Measurements from ENCODE around the gene RGS4.

RGS4 gene

DNA sequence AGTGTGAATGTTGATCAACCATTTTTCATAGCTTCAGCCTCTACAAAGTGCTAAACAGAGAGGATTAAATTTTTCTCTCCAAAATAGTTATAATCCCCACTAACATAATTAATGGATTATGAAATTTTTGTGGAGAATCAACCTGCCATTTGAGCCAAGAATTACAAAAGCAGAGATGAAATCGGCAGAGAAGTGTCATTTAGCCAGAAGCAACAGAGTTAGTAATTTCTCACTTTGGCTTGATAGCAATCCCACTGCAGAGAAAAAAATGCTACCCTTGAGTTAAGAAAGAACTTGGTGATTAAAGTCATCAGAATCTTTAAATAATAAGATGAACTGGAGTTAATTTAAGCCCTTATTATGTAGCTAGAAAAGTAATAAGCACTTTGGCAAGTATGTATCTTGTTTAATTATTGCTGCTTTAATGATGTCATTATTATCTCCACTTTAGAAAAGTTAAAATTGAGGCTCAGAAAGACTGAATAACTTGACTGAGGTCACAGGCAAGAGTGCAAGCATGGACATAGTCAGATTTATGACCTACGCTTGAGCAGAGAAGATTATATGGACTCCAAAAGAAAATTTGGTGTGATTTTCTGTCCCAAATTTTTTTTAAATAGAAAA lies 37.3 kb downstream of the RGS4 start:
- no peak for DNase-seq

DNA sequence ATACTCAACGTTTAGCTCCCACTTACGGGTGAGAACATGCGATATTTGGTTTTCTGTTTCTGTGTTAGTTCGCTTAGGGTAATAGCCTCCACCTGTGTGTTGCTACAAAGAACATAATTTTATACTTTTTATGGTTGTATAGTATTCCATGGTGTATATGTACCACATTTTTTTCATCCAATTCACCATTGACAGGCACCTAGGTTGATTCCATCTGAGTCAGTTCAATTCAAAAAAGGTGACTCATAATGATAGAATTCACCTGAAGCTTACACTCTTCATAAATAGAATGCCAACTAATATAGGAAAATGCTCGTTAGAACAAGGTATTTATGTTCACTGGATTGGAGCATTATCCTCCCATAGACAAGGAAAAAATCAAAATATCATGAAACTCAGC lies 38.5 kb downstream of the RGS4 start:
- DNase-seq, result no peak

DNA sequence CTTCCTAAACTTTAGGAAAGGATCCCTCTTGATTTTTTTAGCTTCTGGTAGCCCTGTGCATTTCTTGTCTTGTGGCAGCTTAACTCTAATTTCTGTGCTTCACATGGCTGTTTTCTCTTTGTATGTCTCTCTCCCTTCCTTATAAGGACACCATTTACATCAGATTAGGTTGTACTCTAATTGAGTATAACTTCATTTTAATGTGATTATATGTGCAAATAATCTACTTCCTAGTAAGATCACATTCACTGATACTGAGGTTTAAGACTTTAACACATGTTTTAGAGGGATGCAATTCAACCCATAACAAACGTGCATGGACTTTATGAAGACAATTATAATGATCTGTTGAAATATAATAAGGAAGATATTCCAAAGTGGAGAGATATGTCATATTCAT lies 46.7 kb downstream of the RGS4 start:
- no peak for DNase-seq

DNA sequence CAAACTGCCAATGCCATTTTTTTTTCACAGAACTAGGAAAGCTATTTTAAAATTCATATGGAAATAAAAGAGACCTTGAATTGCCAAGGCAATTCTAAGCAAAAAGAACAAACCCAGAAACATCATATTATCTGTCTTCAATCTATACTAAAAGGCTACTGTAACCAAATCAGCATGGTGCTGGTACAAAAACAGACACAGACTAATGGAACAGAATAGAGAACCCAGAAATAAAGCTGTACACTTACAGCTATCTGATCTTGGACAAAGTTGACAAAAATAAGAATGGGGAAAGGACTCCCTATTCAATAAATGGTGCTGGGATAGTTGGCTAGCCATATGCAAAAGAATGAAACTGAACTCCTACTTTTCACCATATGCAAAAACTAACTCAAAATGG lies 50.5 kb downstream of the RGS4 start:
- DNase-seq, result no peak

DNA sequence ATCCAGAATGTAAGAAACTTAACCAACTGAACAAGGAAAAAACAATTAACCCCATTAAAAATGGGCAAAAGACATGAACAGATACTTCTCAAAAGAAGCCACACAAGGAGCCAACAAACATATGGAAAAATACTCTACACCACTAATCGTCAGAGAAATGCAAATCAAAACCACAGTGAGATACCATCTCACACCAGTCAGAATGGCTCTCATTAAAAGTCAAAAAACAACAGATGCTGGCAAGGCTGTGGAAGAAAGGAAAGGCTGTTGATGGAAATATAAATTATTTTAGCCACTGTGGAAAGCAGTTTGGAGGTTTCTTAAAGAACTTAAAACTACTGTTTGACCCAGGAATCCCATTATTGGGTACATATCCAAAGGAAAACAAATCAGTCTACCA lies 51.2 kb downstream of the RGS4 start:
- no peak for DNase-seq

DNA sequence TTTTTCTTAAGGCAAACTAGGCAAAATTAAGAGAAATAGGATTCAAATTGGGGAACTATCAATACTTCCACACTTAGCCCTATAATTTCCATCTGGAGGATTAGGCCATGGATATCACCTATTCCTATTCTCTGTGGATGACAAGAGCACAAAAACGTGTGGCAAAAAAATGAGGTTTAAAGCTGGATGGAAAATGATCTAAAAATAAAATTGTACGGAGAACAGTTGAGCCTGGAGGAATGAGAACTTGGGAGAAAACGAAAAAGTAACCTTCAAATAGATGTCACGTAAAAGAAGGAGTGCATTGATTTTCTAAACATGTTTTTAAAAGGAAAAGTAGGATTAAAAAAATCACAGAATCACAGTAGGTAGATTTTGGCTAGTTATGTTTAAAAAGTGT lies 55.7 kb downstream of the RGS4 start:
- no peak for DNase-seq

Data from NCI-H1105 treated with DMSO at 0.1 percent for 48 hours (cell line).